B cell (primary cell): Measurements from ENCODE around the gene MAP1S. TPM values are rescaled to one million over a fixed set of nuclear protein-coding genes. Genes with fewer than 3 reads are reported as not detected.

ENCODE experiments used
- ATAC-seq: fragments of 200-7000 bp; cut with Tn5 transposase; one replicate; pipeline ENCODE4 v1.10.0; 2021; ENCODE audit warnings: low read depth, mild to moderate bottlenecking, moderate number of reproducible peaks, moderate library complexity
- CTCF ChIA-PET: fragments of 350-600 bp; sonication (Branson Sonifier 250); formaldehyde crosslinking; loops from one replicate; lab custom pipeline; 2021; ENCODE audit warnings: antibody characterized with exemption, inconsistent platforms; lab: Charles Lee
- POLR2A ChIA-PET: fragments of 350-600 bp; sonication (Branson Sonifier 250); formaldehyde crosslinking; loops from one replicate; lab custom pipeline; 2021; ENCODE audit warnings: antibody characterized with exemption; lab: Charles Lee
- DNase-seq: peaks from one replicate; pipeline ENCODE4 v3.0.0; 2013
- H2AFZ ChIP-seq: 2 replicates; pipeline ENCODE4 v1.6.1; 2012; ENCODE audit warnings: mild to moderate bottlenecking, low read depth, low read length; ENCODE audit not compliant: insufficient read depth, poor library complexity, severe bottlenecking
- H3K27ac ChIP-seq, 2 donors: 1 replicate in 1 of 2; 2 replicates in 1 of 2; pipeline ENCODE4 v1.5.1; 2012 to 2013; ENCODE audit warnings: low read length in 2 of 2, mild to moderate bottlenecking in 2 of 2, moderate library complexity in 1 of 2
- H3K27me3 ChIP-seq, 4 experiments: fragments of 200-600 bp in 1 of 4; sonication (generic) in 1 of 4; replicated peaks in 1 of 4; 1 replicate in 2 of 4; 2 replicates in 2 of 4; pipeline versions ENCODE4 v1.6.1 to v1.7.0; 2013 to 2016; ENCODE audit warnings: low read length in 3 of 4, mild to moderate bottlenecking in 2 of 4, mixed read lengths in 1 of 4, moderate library complexity in 1 of 4; ENCODE audit not compliant: insufficient read depth in 4 of 4, control insufficient read depth in 3 of 4; ENCODE audit errors: control extremely low read depth in 1 of 4
- H3K36me3 ChIP-seq, 2 experiments: replicated peaks in 1 of 2; 1 replicate in 1 of 2; 2 replicates in 1 of 2; pipeline versions ENCODE4 v1.6.1 to v1.7.1; 2013; ENCODE audit warnings: low read length in 1 of 2; ENCODE audit not compliant: insufficient read depth in 2 of 2, control insufficient read depth in 1 of 2; ENCODE audit errors: control extremely low read depth in 1 of 2, extremely low read depth in 1 of 2
- H3K4me1 ChIP-seq, 2 donors: fragments of 200-600 bp in 1 of 2; sonication (generic) in 1 of 2; 1 replicate in 1 of 2; 2 replicates in 1 of 2; pipeline versions ENCODE4 v1.5.1 to v1.6.1; 2013 to 2017; ENCODE audit warnings: low read length in 2 of 2; ENCODE audit not compliant: control insufficient read depth in 2 of 2, insufficient read depth in 2 of 2
- H3K4me2 ChIP-seq: replicated peaks from 2 replicates; pipeline ENCODE3; 2012; ENCODE audit warnings: mild to moderate bottlenecking, low read depth, low read length; ENCODE audit not compliant: poor library complexity, severe bottlenecking
- H3K4me3 ChIP-seq, 5 experiments: fragments of 200-600 bp in 1 of 5; sonication (generic) in 1 of 5; 1 replicate in 3 of 5; 2 replicates in 2 of 5; pipeline versions ENCODE4 v1.5.1 to v1.7.0; 2011 to 2016; ENCODE audit warnings: low read length in 4 of 5, mild to moderate bottlenecking in 4 of 5, low read depth in 2 of 5, control low read depth in 1 of 5, moderate library complexity in 1 of 5; ENCODE audit not compliant: insufficient read depth in 1 of 5; ENCODE audit errors: control extremely low read depth in 1 of 5, extremely low read depth in 1 of 5
- H3K79me2 ChIP-seq: fragments of 200-600 bp; sonication (generic); one replicate; pipeline ENCODE4 v1.6.0; 2016; ENCODE audit warnings: low read length; ENCODE audit not compliant: control insufficient read depth, insufficient read depth
- H3K9ac ChIP-seq: fragments of 200-600 bp; sonication (generic); 2 replicates; pipeline ENCODE4 v1.6.1; 2017; ENCODE audit warnings: mild to moderate bottlenecking, low read length, moderate library complexity
- H3K9me3 ChIP-seq, 3 donors: one replicate each; pipeline versions ENCODE4 v1.6.1 to v1.7.1; 2013; ENCODE audit warnings: low read length in 2 of 3; ENCODE audit not compliant: control insufficient read depth in 2 of 3, insufficient read depth in 1 of 3; ENCODE audit errors: control extremely low read depth in 1 of 3
- H4K20me1 ChIP-seq: 2 replicates; pipeline ENCODE4 v1.6.0; 2012; ENCODE audit warnings: mild to moderate bottlenecking, low read length; ENCODE audit not compliant: insufficient read depth, control insufficient read depth, poor library complexity, severe bottlenecking
- H3K27ac Mint-ChIP-seq: one replicate; pipeline ENCODE4 v1.8.0; 2021; ENCODE audit warnings: mixed read lengths
- H3K27me3 Mint-ChIP-seq: one replicate; pipeline ENCODE4 v1.8.0; 2021; ENCODE audit warnings: mixed read lengths
- H3K4me1 Mint-ChIP-seq: one replicate; pipeline ENCODE4 v1.8.0; 2021; ENCODE audit warnings: mixed read lengths
- H3K4me3 Mint-ChIP-seq: one replicate; pipeline ENCODE4 v1.8.0; 2021; ENCODE audit warnings: mixed read lengths
- H3K9me3 Mint-ChIP-seq: one replicate; pipeline ENCODE4 v1.8.0; 2022; ENCODE audit warnings: mixed read lengths; ENCODE audit not compliant: insufficient read depth
- EZH2 ChIP-seq: IDR thresholded peaks from 2 replicates; pipeline ENCODE4 v1.6.1; 2012; ENCODE audit warnings: borderline replicate concordance, low read depth, mild to moderate bottlenecking, moderate library complexity, low read length; ENCODE audit not compliant: insufficient read depth, poor library complexity, severe bottlenecking
- WGBS: methylation state at CpG from one replicate; pipeline ENCODE4 v1.1.5; 2013; ENCODE audit warnings: missing lambda C conversion rate; ENCODE audit not compliant: insufficient coverage; 5-methylcytosine and 5-hydroxymethylcytosine counted together
- intact Hi-C: fragments of 100-400 bp; cut with micrococcal nuclease; formaldehyde crosslinking; loops from one replicate; pipeline ENCODE4 v1.10.0; 2022
- polyA plus RNA-seq: library from polyadenylated mRNA; depleted of rRNA; stranded (reverse); fragments of >200 nt; gene quantifications from 2 replicates; pipeline ENCODE4 v1.2.3, GENCODE V29; 2012
- total RNA-seq, 2 donors: library from RNA; stranded (reverse); fragments of 120-200 nt in 1 of 2; gene quantifications; 1 replicate in 1 of 2; 2 replicates in 1 of 2; pipeline versions ENCODE4 v1.2.3 to v1.2.4, GENCODE V29; 2013 to 2022
- TF ChIP-seq, protein P1 (sequence below): fragments of 200-600 bp; IDR thresholded peaks from one replicate; pipeline ENCODE4 v1.8.0; 2022; ENCODE audit warnings: antibody characterized with exemption, mild to moderate bottlenecking

Gene MAP1S
- total and polyA plus RNA-seq, 2 donors (not counting 1 experiment from before 2014, with no cell fraction given) = 38.2 to 83.0 TPM

GRCh38 chr19:17741456-17741855 is 22.2 kb downstream of the MAP1S start:
- Mint-ChIP-seq H3K4me1 (peaks cover 49% of the 10 kb centered on the region), H3K4me3 (no peak overlapping the region), H3K9me3 (no peaks in the 10 kb centered on the region), H3K27ac (peak overlapping the region; percentile 32), H3K27me3 (no peaks in the 10 kb centered on the region)
- ATAC-seq (no peak), DNase-seq (no peak)
- Histone ChIP-seq H4K20me1 (no peaks in the 10 kb centered on the region), H3K4me3 (no peak overlapping the region), H3K27ac (no peak overlapping the region), H2AFZ (no peak overlapping the region), H3K9me3 (peaks cover 0 to 4% (median 2%) of the 10 kb centered on the region in 3 donors), H3K4me2 (no peak overlapping the region), H3K4me1 (peaks cover 22 to 38% of the 10 kb centered on the region in 2 donors), H3K9ac (no peak overlapping the region), H3K27me3 (no peaks in the 10 kb centered on the region), H3K79me2 (peaks cover 5% of the 10 kb centered on the region), H3K36me3 (no peaks in the 10 kb centered on the region)
- intact Hi-C loops = no loop called here
- ChIA-PET POLR2A (interaction anchor here (0.6 to 1.7 kb wide), 2 partner anchors 10 to 258 kb away, joined by 4 to 6 read pairs; partner anchors contain the start of gene FCHO1), CTCF (interaction anchor here (0.7 to 9.4 kb wide), 6 partner anchors 12 to 197 kb away, joined by 3 to 87 read pairs (median 3); partner anchors contain the start of gene FCHO1)
- TF ChIP-seq, protein P1, sequence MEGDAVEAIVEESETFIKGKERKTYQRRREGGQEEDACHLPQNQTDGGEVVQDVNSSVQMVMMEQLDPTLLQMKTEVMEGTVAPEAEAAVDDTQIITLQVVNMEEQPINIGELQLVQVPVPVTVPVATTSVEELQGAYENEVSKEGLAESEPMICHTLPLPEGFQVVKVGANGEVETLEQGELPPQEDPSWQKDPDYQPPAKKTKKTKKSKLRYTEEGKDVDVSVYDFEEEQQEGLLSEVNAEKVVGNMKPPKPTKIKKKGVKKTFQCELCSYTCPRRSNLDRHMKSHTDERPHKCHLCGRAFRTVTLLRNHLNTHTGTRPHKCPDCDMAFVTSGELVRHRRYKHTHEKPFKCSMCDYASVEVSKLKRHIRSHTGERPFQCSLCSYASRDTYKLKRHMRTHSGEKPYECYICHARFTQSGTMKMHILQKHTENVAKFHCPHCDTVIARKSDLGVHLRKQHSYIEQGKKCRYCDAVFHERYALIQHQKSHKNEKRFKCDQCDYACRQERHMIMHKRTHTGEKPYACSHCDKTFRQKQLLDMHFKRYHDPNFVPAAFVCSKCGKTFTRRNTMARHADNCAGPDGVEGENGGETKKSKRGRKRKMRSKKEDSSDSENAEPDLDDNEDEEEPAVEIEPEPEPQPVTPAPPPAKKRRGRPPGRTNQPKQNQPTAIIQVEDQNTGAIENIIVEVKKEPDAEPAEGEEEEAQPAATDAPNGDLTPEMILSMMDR = no peak
- TF ChIP-seq EZH2 = no peak
- WGBS = 95% methylated on average over 2 of the region's 2 CpGs

GRCh38 chr19:17743874-17744580 is 24.7 kb downstream of the MAP1S start:
- CTCF ChIA-PET = interaction anchor here (1.0 to 9.4 kb wide), 2 partner anchors 10 to 23 kb away, joined by 4 to 87 read pairs; partner anchors contain the start of gene FCHO1
- Mint-ChIP-seq H3K9me3 (no peaks in the 10 kb centered on the region), H3K4me1 (peaks cover 49% of the 10 kb centered on the region), H3K4me3 (no peak overlapping the region), H3K27me3 (no peaks in the 10 kb centered on the region), H3K27ac (peak overlapping the region; percentile 37)
- peak; percentile 48 for DNase-seq
- no peaks in the 10 kb centered on the region for H3K27me3 ChIP-seq
- intact Hi-C loops = no loop called here
- H4K20me1 ChIP-seq = no peaks in the 10 kb centered on the region
- H3K27ac ChIP-seq = no peak overlapping the region
- POLR2A ChIA-PET = interaction anchor here (1.1 kb wide), 1 partner anchor 12 kb away, joined by 5 read pairs; no protein-coding TSS in a partner anchor
- H3K4me1 ChIP-seq = peaks cover 28 to 51% of the 10 kb centered on the region in 2 donors
- 93% methylated on average over 3 of the region's 6 CpGs for whole genome bisulfite sequencing
- peaks cover 25% of the 10 kb centered on the region for H3K79me2 ChIP-seq
- H3K36me3 ChIP-seq = no peaks in the 10 kb centered on the region
- TF ChIP-seq EZH2 = no peak
- TF ChIP-seq, protein P1 = no peak
- H3K9me3 ChIP-seq = peaks cover 0 to 7% (median 2%) of the 10 kb centered on the region in 3 donors
- ATAC-seq = no peak
- H3K4me3 ChIP-seq = no peak overlapping the region
- H3K9ac ChIP-seq = no peak overlapping the region
- H3K4me2 ChIP-seq = no peak overlapping the region
- H2AFZ ChIP-seq = no peak overlapping the region
